Neural cell (in vitro differentiated cells): ENCODE results near the gene LRP1. TPM values are rescaled to one million over a fixed set of nuclear protein-coding genes. Genes with fewer than 3 reads are reported as not detected.

Source experiments
- H2AFZ ChIP-seq: fragments of 200-600, 300-800 bp; sonication (generic), shearing (Covaris generic); 2 replicates; pipeline ENCODE4 v1.6.0; 2014; ENCODE audit warnings: low read depth, mild to moderate bottlenecking, antibody characterized with exemption, low read length, moderate library complexity
- H3F3A ChIP-seq: fragments of 200-600 bp; shearing (Covaris generic); 2 replicates; pipeline ENCODE4 v1.6.1; 2016; ENCODE audit warnings: mild to moderate bottlenecking, moderate library complexity, mixed read lengths, antibody characterized with exemption, low read length; ENCODE audit not compliant: insufficient read depth, poor library complexity, severe bottlenecking
- H3K27ac ChIP-seq: fragments of 200-600, 300-800 bp; sonication (generic), shearing (Covaris generic); 2 replicates; pipeline ENCODE4 v1.5.1; 2014; ENCODE audit warnings: mild to moderate bottlenecking, low read length, moderate library complexity
- H3K27me3 ChIP-seq: fragments of 300-800, 200-600 bp; sonication (generic), shearing (Covaris generic); 2 replicates; pipeline ENCODE4 v1.6.0; 2014; ENCODE audit warnings: mild to moderate bottlenecking, low read depth, low read length, moderate library complexity; ENCODE audit not compliant: insufficient read depth
- H3K36me3 ChIP-seq: fragments of 300-800, 200-600 bp; sonication (generic), shearing (Covaris generic); 2 replicates; pipeline ENCODE4 v1.5.1; 2014; ENCODE audit warnings: mild to moderate bottlenecking, antibody characterized with exemption, low read length, moderate library complexity; ENCODE audit not compliant: insufficient read depth
- H3K4me2 ChIP-seq: fragments of 300-800, 200-600 bp; sonication (generic), shearing (Covaris generic); 2 replicates; pipeline ENCODE4 v1.6.0; 2014; ENCODE audit warnings: mild to moderate bottlenecking, low read length
- H3K4me3 ChIP-seq: fragments of 300-800, 200-600 bp; sonication (generic), shearing (Covaris generic); 2 replicates; pipeline ENCODE4 v1.5.1; 2014; ENCODE audit warnings: mild to moderate bottlenecking, low read length, moderate library complexity
- H3K79me2 ChIP-seq: fragments of 200-600 bp; shearing (Covaris generic); replicated peaks from 2 replicates; pipeline ENCODE4 v1.6.0; 2014; ENCODE audit warnings: mild to moderate bottlenecking, low read length, moderate library complexity; ENCODE audit not compliant: insufficient read depth
- H3K9ac ChIP-seq: fragments of 300-800, 200-600 bp; sonication (generic), shearing (Covaris generic); 2 replicates; pipeline ENCODE4 v1.6.1; 2016; ENCODE audit warnings: mild to moderate bottlenecking, low read length, mixed read lengths
- H3K9me2 ChIP-seq: fragments of 200-600 bp; shearing (Covaris generic); 2 replicates; pipeline ENCODE4 v1.6.1; 2016; ENCODE audit warnings: mild to moderate bottlenecking, low read length, mixed read lengths; ENCODE audit not compliant: insufficient read depth
- H3K9me3 ChIP-seq: fragments of 200-600, 300-800 bp; sonication (generic), shearing (Covaris generic); 2 replicates; pipeline ENCODE4 v1.6.1; 2016; ENCODE audit warnings: mild to moderate bottlenecking, mixed run types, low read length, moderate library complexity, mixed read lengths
- H4K20me1 ChIP-seq: fragments of 200-600 bp; shearing (Covaris generic); 2 replicates; pipeline ENCODE4 v1.6.1; 2016; ENCODE audit warnings: mild to moderate bottlenecking, mixed run types; ENCODE audit not compliant: insufficient read depth
- CTCF ChIP-seq: fragments of 450-650 bp; IDR thresholded peaks from 2 replicates; pipeline ENCODE4 v1.5.1; 2014; ENCODE audit warnings: antibody characterized with exemption, mild to moderate bottlenecking, moderate library complexity; ENCODE audit not compliant: poor library complexity, severe bottlenecking
- EP300 ChIP-seq: fragments of 450-650 bp; conservative IDR thresholded peaks from 2 replicates; pipeline ENCODE4 v1.6.1; 2014; ENCODE audit warnings: antibody characterized with exemption, mild to moderate bottlenecking, moderate library complexity; ENCODE audit not compliant: poor library complexity, severe bottlenecking
- EZH2 ChIP-seq: fragments of 200-600, 300-800 bp; shearing (Covaris generic), sonication (generic); IDR thresholded peaks from 2 replicates; pipeline ENCODE4 v1.6.1; 2014; ENCODE audit warnings: antibody characterized with exemption, low read length, borderline replicate concordance, mild to moderate bottlenecking; ENCODE audit not compliant: insufficient read depth, poor library complexity, severe bottlenecking
- MXI1 ChIP-seq: fragments of 450-650 bp; conservative IDR thresholded peaks from 2 replicates; pipeline ENCODE4 v1.6.1; 2014; ENCODE audit warnings: antibody characterized with exemption, mild to moderate bottlenecking; ENCODE audit not compliant: poor library complexity, severe bottlenecking
- POLR2AphosphoS5 ChIP-seq: IDR thresholded peaks from 2 replicates; pipeline ENCODE4 v1.6.1; 2012
- RAD21 ChIP-seq: fragments of 450-650 bp; conservative IDR thresholded peaks from 2 replicates; pipeline ENCODE4 v1.6.1; 2014; ENCODE audit warnings: antibody characterized with exemption, mild to moderate bottlenecking, moderate library complexity
- REST ChIP-seq: IDR thresholded peaks from 2 replicates; pipeline ENCODE4 v1.6.1; 2012; ENCODE audit warnings: borderline replicate concordance
- SMC3 ChIP-seq: fragments of 450-650 bp; conservative IDR thresholded peaks from 2 replicates; pipeline ENCODE4 v1.6.1; 2014; ENCODE audit warnings: antibody characterized with exemption, mild to moderate bottlenecking, moderate library complexity; ENCODE audit not compliant: poor library complexity
- TAF1 ChIP-seq: IDR thresholded peaks from 2 replicates; pipeline ENCODE4 v1.6.1; 2012; ENCODE audit warnings: low read depth
- polyA plus RNA-seq: library from polyadenylated mRNA; depleted of rRNA; stranded (reverse); fragments of >200 nt; gene quantifications from 2 replicates; pipeline ENCODE4 v1.2.3, GENCODE V29; 2014

Gene LRP1
- polyA plus RNA-seq, 1 donor from 2014 or later, result 18.2 TPM

GRCh38 chr12:57202321-57202720, 74.0 kb downstream of the LRP1 start:
- no peaks in the 10 kb centered on the region for H3K27me3 ChIP-seq
- no peaks in the 10 kb centered on the region for H3K79me2 ChIP-seq
- no peak overlapping the region for H3K27ac ChIP-seq
- no peaks in the 10 kb centered on the region for H3K9me3 ChIP-seq
- no peak overlapping the region for H3K4me2 ChIP-seq
- no peaks in the 10 kb centered on the region for H3F3A ChIP-seq
- H4K20me1 ChIP-seq, result no peaks in the 10 kb centered on the region
- H3K9ac ChIP-seq, result no peak overlapping the region
- no peaks in the 10 kb centered on the region for H3K9me2 ChIP-seq
- no peak overlapping the region for H3K4me3 ChIP-seq
- peaks cover 19% of the 10 kb centered on the region for H3K36me3 ChIP-seq
- no peak overlapping the region for H2AFZ ChIP-seq
- TF ChIP-seq REST, result no peak
- TF ChIP-seq POLR2AphosphoS5, result no peak
- no peak for TF ChIP-seq MXI1
- TF ChIP-seq EP300, result no peak
- TF ChIP-seq EZH2, result no peak
- TF ChIP-seq SMC3, result no peak
- TF ChIP-seq CTCF, result no peak
- no peak for TF ChIP-seq RAD21
- no peak for TF ChIP-seq TAF1

GRCh38 chr12:57203201-57203600, 74.9 kb downstream of the LRP1 start:
- Histone ChIP-seq H3K36me3 (peaks cover 14% of the 10 kb centered on the region), H3K4me2 (no peak overlapping the region), H3K4me3 (no peak overlapping the region), H3K79me2 (no peaks in the 10 kb centered on the region), H4K20me1 (no peaks in the 10 kb centered on the region), H3K27me3 (no peaks in the 10 kb centered on the region), H2AFZ (no peak overlapping the region), H3K9me3 (no peaks in the 10 kb centered on the region), H3K9me2 (no peaks in the 10 kb centered on the region), H3K9ac (no peak overlapping the region), H3F3A (no peaks in the 10 kb centered on the region), H3K27ac (no peak overlapping the region)
- no peak for TF ChIP-seq TAF1
- no peak for TF ChIP-seq EZH2
- TF ChIP-seq POLR2AphosphoS5, result no peak
- TF ChIP-seq EP300, result no peak
- TF ChIP-seq MXI1, result no peak
- no peak for TF ChIP-seq CTCF
- no peak for TF ChIP-seq REST
- no peak for TF ChIP-seq RAD21
- no peak for TF ChIP-seq SMC3
